Testis (tissue), 3 donors: Measurements from ENCODE around the gene SEC22A. TPM values are rescaled to one million over a fixed set of nuclear protein-coding genes. Genes with fewer than 3 reads are reported as not detected.

Experiments
- DNase-seq: peaks from one replicate; pipeline ENCODE4 v3.0.0-alpha.2; 2019
- H3K27ac ChIP-seq, 2 donors: fragments of 200-600 bp; sonication (generic); one replicate each; pipeline ENCODE4 v1.5.1; 2019
- H3K27me3 ChIP-seq: fragments of 200-600 bp; sonication (generic); one replicate; pipeline ENCODE4 v1.5.1; 2019
- H3K36me3 ChIP-seq: fragments of 200-600 bp; sonication (generic); one replicate; pipeline ENCODE4 v1.5.1; 2017; ENCODE audit warnings: low read depth; ENCODE audit errors: missing control alignments
- H3K4me1 ChIP-seq: fragments of 200-600 bp; sonication (generic); one replicate; pipeline ENCODE4 v1.5.1; 2019
- H3K4me3 ChIP-seq, 2 donors: fragments of 200-600 bp; sonication (generic); one replicate each; pipeline ENCODE4 v1.5.1; 2017 to 2019
- H3K9me3 ChIP-seq: fragments of 200-600 bp; sonication (generic); one replicate; pipeline ENCODE4 v1.5.1; 2017
- POLR2A ChIP-seq: fragments of 450-650 bp; IDR thresholded peaks from one replicate; pipeline ENCODE4 v1.6.1; 2017; ENCODE audit warnings: antibody characterized with exemption, mild to moderate bottlenecking, moderate library complexity
- WGBS, 2 donors: methylation state at CpG; one replicate each; pipeline ENCODE4 v1.1.5; 2018; 5-methylcytosine and 5-hydroxymethylcytosine counted together
- intact Hi-C: fragments of 100-400 bp; cut with DNase I; formaldehyde crosslinking; loops from one replicate; pipeline ENCODE4 v1.15.1; 2023; ENCODE audit warnings: low total_unique reads
- polyA plus RNA-seq: library from polyadenylated mRNA; stranded (reverse); fragments of 350-450 nt; fragmentation: Illumina TruSeq; extraction: RNeasy Lipid Tissue Mini Kit (QIAGEN cat#74804); gene quantifications from one replicate; pipeline ENCODE4 v1.2.3, GENCODE V29; 2014; ENCODE audit warnings: low read depth, low replicate concordance; ENCODE audit not compliant: insufficient read depth
- total RNA-seq, 2 donors: library from RNA; depleted of rRNA; stranded (reverse); fragments of >200 nt; gene quantifications; one replicate each; pipeline ENCODE4 v1.2.3, GENCODE V29; 2016
- TF ChIP-seq, protein P1 (sequence below), 3 experiments: fragments of 450-650 bp in 2 of 3; fragments of 200-600 bp in 1 of 3; sonication (generic) in 1 of 3; IDR thresholded peaks; one replicate each; pipeline ENCODE4 v1.5.1; 2016 to 2019; ENCODE audit warnings: antibody characterized with exemption in 3 of 3, mild to moderate bottlenecking in 2 of 3, moderate library complexity in 1 of 3

The SEC22A gene
- total and polyA plus RNA-seq, 3 donors from 2014 or later = 52.0 to 59.6 (median 58.8) TPM

DNA sequence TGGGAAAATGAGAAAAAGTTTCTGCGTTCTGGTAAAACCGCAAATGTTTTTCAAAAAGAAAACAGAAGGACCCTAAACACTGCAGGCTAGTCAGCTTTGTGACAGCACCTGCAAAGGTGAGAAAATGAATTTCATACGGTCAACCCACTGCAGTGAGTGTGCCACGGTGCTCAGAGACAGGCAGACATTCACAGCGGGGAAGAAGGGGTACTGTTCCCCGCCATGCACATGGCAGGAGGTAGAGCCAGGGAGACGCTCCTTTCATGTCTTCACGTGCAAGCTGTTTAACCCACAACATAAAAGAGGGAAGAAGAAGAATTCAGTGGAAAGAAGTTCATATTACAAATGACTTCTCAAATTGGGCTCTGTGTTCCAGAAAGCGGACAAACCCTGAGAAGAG lies 109.5 kb downstream of the SEC22A start:
- WGBS, 2 donors = 71 to 77% methylated on average over 9 of the region's 9 CpGs
- intact Hi-C loops = no loop called here
- Histone ChIP-seq H3K9me3 (no peaks in the 10 kb centered on the region), H3K27me3 (no peaks in the 10 kb centered on the region), H3K27ac (no peak overlapping the region), H3K4me3 (no peak overlapping the region), H3K36me3 (no peaks in the 10 kb centered on the region), H3K4me1 (no peaks in the 10 kb centered on the region)
- DNase-seq = no peak
- TF ChIP-seq, protein P1, sequence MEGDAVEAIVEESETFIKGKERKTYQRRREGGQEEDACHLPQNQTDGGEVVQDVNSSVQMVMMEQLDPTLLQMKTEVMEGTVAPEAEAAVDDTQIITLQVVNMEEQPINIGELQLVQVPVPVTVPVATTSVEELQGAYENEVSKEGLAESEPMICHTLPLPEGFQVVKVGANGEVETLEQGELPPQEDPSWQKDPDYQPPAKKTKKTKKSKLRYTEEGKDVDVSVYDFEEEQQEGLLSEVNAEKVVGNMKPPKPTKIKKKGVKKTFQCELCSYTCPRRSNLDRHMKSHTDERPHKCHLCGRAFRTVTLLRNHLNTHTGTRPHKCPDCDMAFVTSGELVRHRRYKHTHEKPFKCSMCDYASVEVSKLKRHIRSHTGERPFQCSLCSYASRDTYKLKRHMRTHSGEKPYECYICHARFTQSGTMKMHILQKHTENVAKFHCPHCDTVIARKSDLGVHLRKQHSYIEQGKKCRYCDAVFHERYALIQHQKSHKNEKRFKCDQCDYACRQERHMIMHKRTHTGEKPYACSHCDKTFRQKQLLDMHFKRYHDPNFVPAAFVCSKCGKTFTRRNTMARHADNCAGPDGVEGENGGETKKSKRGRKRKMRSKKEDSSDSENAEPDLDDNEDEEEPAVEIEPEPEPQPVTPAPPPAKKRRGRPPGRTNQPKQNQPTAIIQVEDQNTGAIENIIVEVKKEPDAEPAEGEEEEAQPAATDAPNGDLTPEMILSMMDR (IDR thresholded peaks at IDR 0.05) = no peak
- TF ChIP-seq POLR2A = no peak

DNA sequence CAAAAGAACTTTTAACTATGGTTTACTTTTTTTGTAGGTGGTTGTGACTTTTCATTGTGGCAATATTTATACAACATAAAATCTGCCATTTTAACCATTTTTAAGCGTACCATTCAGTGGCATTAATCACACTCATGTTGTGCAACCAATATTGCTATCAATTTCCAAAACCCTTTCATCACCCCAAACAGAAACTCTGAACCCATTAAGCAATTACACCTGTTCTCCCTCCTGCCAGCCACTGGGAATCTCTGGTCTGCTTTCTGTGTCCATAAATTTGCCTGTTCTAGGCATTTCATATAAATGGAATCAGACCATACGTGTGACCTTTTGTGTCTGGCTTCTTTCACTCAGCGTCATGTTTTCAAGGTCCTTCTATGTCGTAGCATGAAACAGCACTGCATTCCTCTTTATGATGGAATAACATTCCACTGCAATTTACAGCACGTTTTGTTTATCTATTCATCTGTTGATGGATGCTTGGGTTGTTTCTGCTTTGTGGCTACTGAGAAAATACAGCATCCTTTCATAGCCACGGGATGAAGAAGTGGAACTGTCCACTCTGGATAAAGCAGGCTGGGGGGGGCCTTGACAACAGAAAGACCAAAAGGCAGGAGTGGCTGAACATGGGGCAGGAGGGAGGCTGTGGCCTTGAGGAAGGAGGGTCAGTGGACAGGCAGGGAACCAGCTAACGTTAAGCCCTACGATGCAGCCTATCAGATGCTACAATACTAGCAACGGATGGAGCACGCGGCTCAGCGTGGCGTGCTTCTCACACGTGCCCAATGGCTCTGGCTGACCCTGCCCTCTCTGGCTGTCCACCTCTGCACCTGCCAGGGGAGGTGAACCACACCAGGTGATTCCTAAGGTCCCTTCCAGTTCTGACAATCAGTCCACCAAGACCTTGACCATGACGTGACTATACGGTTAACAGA lies 110.9 kb downstream of the SEC22A start:
- intact Hi-C loops = no loop called here
- Histone ChIP-seq H3K27ac (no peak overlapping the region), H3K27me3 (no peaks in the 10 kb centered on the region), H3K9me3 (no peaks in the 10 kb centered on the region), H3K36me3 (no peaks in the 10 kb centered on the region), H3K4me3 (no peak overlapping the region), H3K4me1 (no peaks in the 10 kb centered on the region)
- TF ChIP-seq, protein P1 (IDR thresholded peaks at IDR 0.05) = no peak
- TF ChIP-seq POLR2A = no peak
- 65 to 67% methylated on average over 15 to 16 of the region's 16 CpGs for WGBS, 2 donors
- no peak for DNase-seq

DNA sequence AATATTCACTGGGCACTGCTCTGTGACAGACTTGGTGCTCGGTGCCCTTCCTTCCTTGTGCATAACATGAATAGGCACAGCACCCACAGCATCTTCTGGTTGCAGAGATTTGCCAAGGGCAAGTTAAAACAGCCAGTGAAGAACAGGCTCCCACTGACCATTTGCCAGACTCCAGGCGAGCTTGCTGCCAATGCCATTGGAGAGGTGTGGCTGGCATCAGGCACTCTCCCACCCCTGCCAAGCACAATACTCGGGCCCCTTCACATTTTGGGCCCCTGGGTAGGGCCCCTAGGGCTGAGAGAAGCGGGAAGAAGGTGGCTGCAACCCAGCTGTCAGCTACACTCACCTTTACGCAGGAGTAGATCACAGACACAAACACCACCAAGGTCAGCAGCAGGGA lies 112.1 kb downstream of the SEC22A start:
- Histone ChIP-seq H3K27me3 (no peaks in the 10 kb centered on the region), H3K36me3 (no peaks in the 10 kb centered on the region), H3K27ac (no peak overlapping the region), H3K9me3 (no peaks in the 10 kb centered on the region), H3K4me3 (no peak overlapping the region), H3K4me1 (no peaks in the 10 kb centered on the region)
- intact Hi-C loops = no loop called here
- 82 to 100% methylated on average over 2 to 5 of the region's 5 CpGs for WGBS, 2 donors
- TF ChIP-seq POLR2A = no peak
- TF ChIP-seq, protein P1 (IDR thresholded peaks at IDR 0.05) = no peak
- no peak for DNase-seq

DNA sequence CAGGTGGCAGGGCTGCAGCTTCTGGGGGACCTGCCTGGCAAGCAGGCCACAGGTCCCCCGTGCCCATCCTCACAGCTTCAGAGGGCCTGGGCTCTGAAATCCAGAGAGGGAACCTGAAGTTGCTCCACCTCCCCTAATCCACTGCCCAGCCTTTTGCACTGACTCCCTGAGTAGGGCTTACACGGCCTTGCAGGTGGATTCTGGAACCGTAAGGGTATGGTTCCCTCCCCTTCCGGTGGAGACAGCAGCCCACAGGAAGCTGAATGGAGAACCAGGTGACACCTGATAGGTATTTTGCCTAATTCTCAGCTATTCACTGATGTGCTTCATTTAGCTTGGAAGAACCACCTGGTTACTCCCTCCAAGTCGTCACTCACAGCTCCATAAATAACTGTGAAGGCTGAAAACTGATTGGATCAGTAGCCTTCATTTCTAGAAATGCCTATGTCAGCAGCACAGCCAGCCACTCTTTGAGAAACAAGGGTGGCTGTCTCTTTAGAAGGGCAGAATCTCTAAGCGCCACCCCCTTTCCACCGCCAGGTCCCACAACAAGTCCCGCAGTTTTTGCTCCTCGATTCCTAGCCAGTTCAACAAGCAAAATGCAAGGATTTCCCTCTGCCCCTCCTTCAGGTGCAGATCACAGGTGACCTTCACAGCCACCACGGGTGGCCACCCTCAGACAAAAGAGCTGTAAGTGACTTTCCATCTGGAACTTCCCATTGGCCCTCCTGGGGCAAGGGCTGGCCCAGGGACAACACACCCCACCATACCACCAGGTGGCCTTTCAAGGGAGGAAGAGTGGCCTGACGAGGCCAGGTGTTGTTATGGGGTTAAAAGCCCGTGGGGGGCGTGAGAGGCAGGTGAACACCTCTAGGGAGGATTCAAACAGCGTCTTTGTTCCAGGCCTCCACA lies 112.9 kb downstream of the SEC22A start:
- no peaks in the 10 kb centered on the region for H3K4me1 ChIP-seq
- H3K9me3 ChIP-seq = no peaks in the 10 kb centered on the region
- H3K27me3 ChIP-seq = no peaks in the 10 kb centered on the region
- no peak overlapping the region for H3K4me3 ChIP-seq
- TF ChIP-seq, protein P1 (IDR thresholded peaks at IDR 0.05) = no peak
- no peak for TF ChIP-seq POLR2A
- intact Hi-C loops = no loop called here
- no peaks in the 10 kb centered on the region for H3K36me3 ChIP-seq
- H3K27ac ChIP-seq = no peak overlapping the region
- 69 to 85% methylated on average over 10 to 14 of the region's 14 CpGs for WGBS, 2 donors
- DNase-seq = no peak
